GM10847 (cell line): ENCODE data around the gene PBX4.

Experiments
- POLR2A ChIP-seq: IDR thresholded peaks from 2 replicates; pipeline ENCODE4 v1.6.1; 2011; ENCODE audit not compliant: insufficient read length; ENCODE audit errors: extremely low read depth

The PBX4 gene

DNA sequence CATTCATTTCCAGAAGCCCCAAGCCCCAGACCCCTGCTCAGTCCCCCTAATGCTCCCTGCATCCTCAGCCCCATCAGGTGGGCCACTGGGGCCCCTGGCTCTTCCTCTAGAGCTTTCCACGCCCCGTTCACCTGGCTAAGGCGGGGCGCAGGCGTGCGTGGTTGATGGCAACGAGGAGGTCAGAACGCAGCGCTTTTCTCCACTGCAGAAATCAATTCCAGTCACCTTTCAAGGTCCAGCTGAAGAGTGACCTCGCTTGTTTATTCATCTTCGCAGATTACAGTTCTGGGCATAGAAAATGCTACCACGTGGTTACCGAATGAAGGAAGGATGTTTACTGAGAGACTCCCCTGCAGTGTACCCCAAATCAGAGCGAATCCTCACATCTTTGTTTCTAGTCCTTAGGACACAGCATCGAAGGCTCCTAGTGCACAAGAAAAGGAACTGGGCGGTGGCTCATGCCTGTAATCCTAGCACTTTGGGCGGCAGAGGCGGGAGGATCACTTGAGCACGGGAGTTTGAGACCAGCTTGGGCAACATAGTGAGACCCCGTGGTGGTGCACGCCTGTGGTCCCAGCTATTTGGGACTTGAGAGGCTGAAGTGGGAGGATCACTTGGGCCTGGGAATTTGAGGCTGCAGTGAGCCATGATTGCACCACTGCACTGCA is 828 bp upstream of the PBX4 start:
- no peak for TF ChIP-seq POLR2A

- TF ChIP-seq POLR2A: no peak
These were observed 3.4 kb downstream of the PBX4 start for GRCh38 chr19:19615086-19615485.

DNA sequence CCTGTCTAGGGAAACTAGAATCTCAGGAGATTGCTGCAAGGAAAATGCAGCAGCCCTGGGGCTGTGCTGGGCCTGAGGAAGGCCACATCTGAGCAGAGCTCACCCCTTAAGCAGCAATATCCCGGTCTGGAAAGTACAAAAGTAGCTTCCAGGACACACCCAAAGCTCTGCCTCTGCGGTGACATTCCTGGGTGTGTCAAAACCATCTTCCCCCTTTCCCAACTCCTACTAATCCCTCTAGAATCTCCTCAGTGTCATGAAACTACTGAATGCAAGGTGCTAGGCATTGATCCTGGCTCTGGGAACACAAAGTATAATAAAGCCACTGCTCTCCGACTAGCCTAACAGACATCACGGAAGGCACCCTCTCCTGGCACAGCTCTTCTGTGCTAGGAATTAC is 5.0 kb downstream of the PBX4 start:
- TF ChIP-seq POLR2A: no peak

DNA sequence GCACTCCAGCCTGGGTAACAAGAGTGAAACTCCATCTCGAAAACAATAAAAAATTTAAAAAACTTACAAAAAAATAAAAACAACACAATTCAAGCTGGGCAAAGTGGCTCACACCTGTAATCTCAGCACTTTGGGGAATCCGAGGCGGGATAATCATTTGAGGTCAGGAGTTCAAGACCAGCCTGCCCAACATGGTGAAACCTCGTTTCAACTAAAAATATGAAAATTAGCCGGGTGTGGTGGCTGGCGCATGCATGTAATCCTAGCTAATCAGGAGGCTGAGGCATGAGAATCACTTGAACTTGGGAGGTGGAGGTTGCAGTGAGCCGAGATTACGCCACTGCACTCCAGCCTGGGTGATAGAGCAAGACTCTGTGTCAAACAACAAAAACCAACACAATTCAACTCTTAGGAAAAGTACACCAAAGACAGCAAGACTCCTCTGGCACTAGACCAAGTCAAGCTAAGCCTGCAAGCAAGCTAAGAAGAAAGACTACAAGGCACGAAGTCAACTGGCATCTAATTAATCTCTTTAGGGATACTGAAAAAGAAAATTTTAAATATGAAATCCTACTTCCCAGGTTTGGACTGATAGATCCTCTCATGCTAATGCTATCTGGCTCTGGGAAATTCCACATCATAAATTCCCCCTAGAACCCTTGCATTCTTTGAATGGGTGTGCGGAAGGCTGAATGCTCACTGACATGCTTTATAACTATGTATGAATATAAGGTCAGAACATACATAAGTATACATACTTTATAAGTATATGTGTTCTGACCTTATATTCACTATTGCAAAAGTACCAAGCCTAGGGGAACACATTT is 7.9 kb downstream of the PBX4 start:
- no peak for TF ChIP-seq POLR2A

DNA sequence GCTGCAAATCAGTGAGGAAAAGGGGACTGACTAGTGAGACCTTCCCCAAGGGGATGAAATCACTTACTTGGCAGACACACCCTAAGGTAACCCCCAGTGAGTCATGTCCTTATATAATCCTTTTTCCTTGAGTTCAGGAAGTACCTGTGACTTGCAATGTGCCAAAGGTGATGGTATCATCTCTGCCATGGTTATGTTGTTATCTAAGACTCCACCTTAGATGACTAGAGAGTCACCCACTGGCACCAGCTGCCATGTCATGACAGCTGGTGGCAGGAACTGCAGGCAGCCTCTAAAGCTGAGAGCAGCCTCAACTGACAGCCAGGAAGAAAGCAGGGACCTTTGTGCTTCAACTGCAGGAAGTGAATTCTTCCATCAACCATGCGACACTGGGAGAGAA is 12.5 kb downstream of the PBX4 start:
- no peak for TF ChIP-seq POLR2A

- TF ChIP-seq POLR2A: no peak
These were observed 15.7 kb downstream of the PBX4 start for GRCh38 chr19:19602713-19603324.

- no peak for TF ChIP-seq POLR2A
These were observed 16.3 kb downstream of the PBX4 start for GRCh38 chr19:19602136-19602712.

DNA sequence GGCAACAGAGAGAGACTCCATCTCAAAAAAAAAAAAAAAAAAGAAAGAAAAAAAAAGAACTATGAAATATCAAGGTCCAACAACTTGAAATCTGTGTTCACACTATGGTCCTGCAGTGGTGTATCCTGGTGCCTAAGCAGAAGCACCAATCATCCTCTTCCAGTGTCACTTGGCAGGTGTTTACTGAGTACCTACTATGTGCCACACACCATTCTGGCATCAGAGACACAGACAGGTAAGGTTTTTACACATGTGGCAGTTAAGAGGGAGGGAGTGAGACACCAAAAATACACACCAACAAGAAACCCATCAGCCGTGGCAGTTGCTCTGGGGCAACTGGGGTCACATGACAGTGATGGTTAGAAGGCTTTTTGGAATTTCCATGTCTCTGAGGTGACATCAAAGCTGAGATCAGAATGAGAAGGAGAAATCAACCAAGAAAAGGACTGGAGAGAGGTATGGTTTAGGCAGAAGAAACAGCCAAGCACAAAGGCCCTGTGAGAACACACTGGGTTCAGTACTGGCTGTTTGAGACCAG is 17.6 kb downstream of the PBX4 start:
- no peak for TF ChIP-seq POLR2A

GRCh38 chr19:19597809-19598306 is 20.6 kb downstream of the PBX4 start:
- TF ChIP-seq POLR2A: no peak

- no peak for TF ChIP-seq POLR2A
These were observed 23.3 kb downstream of the PBX4 start for GRCh38 chr19:19595171-19595701.

- no peak for TF ChIP-seq POLR2A
These were observed 24.1 kb downstream of the PBX4 start for GRCh38 chr19:19594381-19594780.

DNA sequence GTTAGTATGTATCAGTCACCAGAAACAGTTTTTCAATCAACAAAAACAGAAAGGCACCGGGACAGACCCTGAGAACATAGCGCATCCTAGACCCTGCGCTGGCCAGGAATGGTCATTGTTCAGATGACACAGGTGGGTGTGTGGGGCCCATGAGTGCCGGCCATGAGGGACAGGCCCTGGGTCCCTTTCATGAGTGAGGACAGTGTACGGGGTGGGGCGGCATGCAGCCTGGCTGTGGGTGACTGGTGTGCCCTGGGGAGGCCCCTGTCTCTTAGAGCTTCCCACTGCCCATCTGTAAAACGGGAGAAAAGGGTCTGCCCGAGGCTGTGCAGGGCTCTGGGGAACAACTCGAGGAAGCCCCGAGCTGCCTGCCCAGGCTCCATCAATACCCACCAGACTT is 25.8 kb downstream of the PBX4 start:
- TF ChIP-seq POLR2A: no peak

DNA sequence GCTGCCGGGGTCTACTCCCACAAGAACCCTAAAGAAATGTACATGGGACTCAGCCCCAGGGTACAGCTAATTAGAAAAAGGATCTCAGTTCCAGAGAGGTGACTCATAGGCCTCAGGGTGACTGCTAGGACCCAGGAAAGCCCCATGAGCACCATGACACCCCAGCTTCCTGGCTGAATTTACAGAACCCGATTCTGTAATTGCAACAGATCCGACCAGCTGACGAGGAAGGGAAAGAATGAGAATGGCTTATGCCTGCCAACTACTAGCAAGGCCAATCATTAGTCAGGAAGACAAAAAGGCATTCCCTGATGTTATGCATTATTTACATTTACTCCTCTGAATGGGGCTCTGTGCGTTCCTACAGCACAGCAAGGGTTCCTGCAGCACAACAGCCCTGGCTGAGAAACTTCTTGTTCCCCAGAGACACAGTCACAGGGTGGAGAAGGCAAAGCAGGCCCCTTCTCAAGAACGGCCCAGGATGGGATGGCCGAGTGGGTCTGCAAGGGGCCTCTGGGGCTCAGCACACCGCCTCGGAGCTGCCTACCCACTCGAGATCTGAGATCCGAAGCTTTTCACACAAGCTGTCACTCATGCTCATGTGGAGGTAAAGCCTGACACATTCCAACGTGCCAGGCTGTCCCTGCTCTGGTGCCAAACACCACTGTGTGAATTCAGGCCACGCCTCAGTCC is 27.2 kb downstream of the PBX4 start:
- TF ChIP-seq POLR2A: no peak

DNA sequence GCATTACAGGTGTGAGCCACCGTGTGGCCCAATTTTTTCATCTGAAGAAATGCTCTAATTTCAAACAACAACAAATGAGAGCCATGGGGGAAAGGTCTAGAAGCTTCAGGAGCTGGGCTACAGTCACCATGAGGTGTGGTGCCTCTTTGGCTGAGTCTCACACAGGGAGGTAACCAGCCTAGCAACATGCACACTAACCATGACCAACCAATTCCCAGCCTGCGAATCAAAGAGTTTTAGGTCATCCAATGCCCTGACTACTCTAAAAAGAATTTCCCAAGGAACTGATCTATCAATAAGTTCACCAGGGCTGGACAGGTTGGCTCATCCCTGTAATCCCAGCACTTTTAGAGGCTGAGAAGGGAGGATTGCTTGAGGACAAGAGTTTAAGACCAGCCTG is 29.9 kb downstream of the PBX4 start:
- no peak for TF ChIP-seq POLR2A

DNA sequence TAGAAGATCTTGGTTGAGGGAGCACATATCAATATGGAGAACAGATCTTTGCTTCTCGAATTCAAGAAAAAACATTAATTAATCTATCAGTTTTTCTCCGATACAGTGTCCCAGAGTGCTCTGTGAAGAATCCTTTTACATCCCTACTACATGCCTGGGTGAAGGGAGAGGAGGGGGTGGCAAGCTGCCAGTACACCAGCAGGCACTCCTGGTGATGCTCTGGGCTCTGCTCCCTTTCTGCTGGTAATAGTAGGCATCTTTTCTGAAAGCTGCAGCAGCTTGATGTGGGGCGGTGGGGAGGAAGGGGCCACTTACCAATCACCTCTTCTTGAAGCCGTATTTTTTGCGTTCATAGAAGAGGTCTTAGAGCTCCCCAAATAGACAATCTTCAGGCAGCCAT is 30.7 kb downstream of the PBX4 start:
- no peak for TF ChIP-seq POLR2A

DNA sequence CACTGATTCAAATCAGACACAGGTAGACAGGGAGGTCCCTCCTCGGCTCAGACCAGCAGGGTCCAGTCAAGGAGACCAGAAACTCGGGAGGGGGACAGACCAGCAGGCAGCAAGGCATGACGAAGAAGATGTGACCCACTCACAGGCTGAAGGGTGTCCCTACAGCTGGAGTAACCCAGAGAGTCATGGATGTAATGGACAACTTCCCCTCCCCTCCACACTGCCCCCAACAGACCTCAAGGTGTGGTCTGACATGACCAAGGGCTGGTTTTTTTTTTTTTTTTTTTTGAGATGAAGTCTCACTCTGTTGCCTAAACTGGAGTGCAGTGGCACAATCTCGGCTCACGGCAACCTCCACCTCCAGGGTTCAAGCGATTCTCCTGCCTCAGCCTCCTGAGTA is 34.1 kb downstream of the PBX4 start:
- TF ChIP-seq POLR2A: no peak
